ENCODE data around the gene DPYSL4. TPM values are rescaled to one million over a fixed set of nuclear protein-coding genes. Genes with fewer than 3 reads are reported as not detected.

Gene DPYSL4
- total and polyA plus RNA-seq, 2 experiments from 2014 or later: 10.6 to 23.9 TPM

- Histone ChIP-seq H3K4me3 (no peak overlapping the region), H3K27me3 (ENCODE audit: insufficient read depth) (no peaks in the 10 kb centered on the region), H3F3A (replicated peaks; ENCODE audit: low read depth) (no peaks in the 10 kb centered on the region), H3K79me2 (replicated peaks; ENCODE audit: insufficient read depth) (no peaks in the 10 kb centered on the region), H2AFZ (no peak overlapping the region), H3K4me1 (ENCODE audit: insufficient read depth) (no peaks in the 10 kb centered on the region), H3K27ac (ENCODE audit: low read depth) (no peak overlapping the region), H3K9me2 (ENCODE audit: insufficient read depth) (no peaks in the 10 kb centered on the region), H4K20me1 (replicated peaks; ENCODE audit: insufficient read depth) (no peaks in the 10 kb centered on the region), H3K36me3 (ENCODE audit: insufficient read depth) (no peaks in the 10 kb centered on the region), H3K4me2 (no peak overlapping the region)
- TF ChIP-seq ZNF331 (CRISPR knock-in tag; IDR thresholded peaks at IDR 0.05; ENCODE audit: low read depth) (no peak), CTCF (conservative IDR thresholded peaks at IDR 0.05; ENCODE audit: low read depth in 2 of 2) (no peak), POLR2AphosphoS5 (IDR thresholded peaks at IDR 0.05; ENCODE audit: low read depth) (no peak), ETS1 (IDR thresholded peaks at IDR 0.05) (no peak), EZH2phosphoT487 (IDR thresholded peaks at IDR 0.05; ENCODE audit: unreplicated experiment) (no peak), JUNB (IDR thresholded peaks at IDR 0.05; ENCODE audit: unreplicated experiment) (no peak), STAT1 (IDR thresholded peaks at IDR 0.05; ENCODE audit: unreplicated experiment) (no peak)
- H3K36me3 Mint-ChIP-seq (ENCODE audit: low read depth): no peaks in the 10 kb centered on the region
- no peak overlapping the region for H3K4me3 Mint-ChIP-seq
- H3K9me3 Mint-ChIP-seq: no peaks in the 10 kb centered on the region
- ATAC-seq: no peak
- peaks cover 12% of the 10 kb centered on the region for H3K4me1 Mint-ChIP-seq
- peaks cover 10% of the 10 kb centered on the region for H3K27me3 Mint-ChIP-seq (ENCODE audit: insufficient read depth, low read depth, poor library complexity)
- DNase-seq (ENCODE audit: low spot score): no peak
- H3K27ac Mint-ChIP-seq: 0 out of 2 replicates have a peak overlapping the region, but pooled peaks have one; percentile 65
Observed at GRCh38 chr10:132243141-132243540, 56.4 kb downstream of the DPYSL4 start.

- Mint-ChIP-seq H3K4me3 (no peak overlapping the region), H3K4me1 (peaks cover 8% of the 10 kb centered on the region), H3K27ac (no peak overlapping the region), H3K27me3 (ENCODE audit: insufficient read depth, low read depth, poor library complexity) (peaks cover 6% of the 10 kb centered on the region), H3K36me3 (ENCODE audit: low read depth) (no peaks in the 10 kb centered on the region), H3K9me3 (no peaks in the 10 kb centered on the region)
- Histone ChIP-seq H3K4me3 (no peak overlapping the region), H3K9me2 (ENCODE audit: insufficient read depth) (no peaks in the 10 kb centered on the region), H3K79me2 (replicated peaks; ENCODE audit: insufficient read depth) (no peaks in the 10 kb centered on the region), H4K20me1 (replicated peaks; ENCODE audit: insufficient read depth) (no peaks in the 10 kb centered on the region), H2AFZ (no peak overlapping the region), H3K4me1 (ENCODE audit: insufficient read depth) (no peaks in the 10 kb centered on the region), H3K36me3 (ENCODE audit: insufficient read depth) (no peaks in the 10 kb centered on the region), H3K27me3 (ENCODE audit: insufficient read depth) (no peaks in the 10 kb centered on the region), H3K4me2 (no peak overlapping the region), H3F3A (replicated peaks; ENCODE audit: low read depth) (no peaks in the 10 kb centered on the region), H3K27ac (ENCODE audit: low read depth) (no peak overlapping the region)
- DNase-seq (ENCODE audit: low spot score) (no peak), ATAC-seq (no peak)
- TF ChIP-seq EZH2 (IDR thresholded peaks at IDR 0.05; ENCODE audit: low read depth, unreplicated experiment): no peak
- no peak for TF ChIP-seq REST (IDR thresholded peaks at IDR 0.05; ENCODE audit: unreplicated experiment)
- TF ChIP-seq EZH2phosphoT487 (IDR thresholded peaks at IDR 0.05; ENCODE audit: unreplicated experiment): no peak
- TF ChIP-seq NANOG (IDR thresholded peaks at IDR 0.05; ENCODE audit: borderline replicate concordance): no peak
- no peak for TF ChIP-seq CREB1 (CRISPR knock-in tag; IDR thresholded peaks at IDR 0.05; ENCODE audit: low read depth)
Observed at GRCh38 chr10:132243626-132244025, 56.9 kb downstream of the DPYSL4 start.

Data from GM23338 (cell line).